ENCODE measurements around the gene DEK.
"Not testable (repeated sequence)": the region's sequence is repeated elsewhere in the genome, so short reads cannot be mapped to it uniquely, and the experiment has no call there.

The DEK gene

GRCh38 chr6:18241208-18242038 is 22.9 kb downstream of the DEK start:
- DNase-seq, result no peak

DNA sequence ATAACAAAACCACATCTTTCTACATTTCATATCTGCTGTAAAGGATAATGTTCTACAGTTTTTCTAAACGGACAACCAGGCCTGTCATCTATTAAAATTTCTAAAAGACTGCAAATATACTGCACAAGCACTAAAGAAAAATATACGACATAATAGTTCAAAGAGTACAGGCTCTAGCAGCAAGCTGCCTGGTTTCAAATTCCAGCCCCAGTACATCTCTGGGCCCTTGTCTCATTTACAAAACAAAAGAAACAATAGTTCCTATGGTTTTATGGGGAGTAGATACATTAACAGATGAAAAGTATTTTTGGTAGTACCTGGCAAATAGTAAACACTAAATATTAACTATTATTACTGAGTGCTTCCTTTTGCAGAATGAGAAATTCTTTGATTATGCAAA is 24.1 kb downstream of the DEK start:
- DNase-seq, result no peak

DNA sequence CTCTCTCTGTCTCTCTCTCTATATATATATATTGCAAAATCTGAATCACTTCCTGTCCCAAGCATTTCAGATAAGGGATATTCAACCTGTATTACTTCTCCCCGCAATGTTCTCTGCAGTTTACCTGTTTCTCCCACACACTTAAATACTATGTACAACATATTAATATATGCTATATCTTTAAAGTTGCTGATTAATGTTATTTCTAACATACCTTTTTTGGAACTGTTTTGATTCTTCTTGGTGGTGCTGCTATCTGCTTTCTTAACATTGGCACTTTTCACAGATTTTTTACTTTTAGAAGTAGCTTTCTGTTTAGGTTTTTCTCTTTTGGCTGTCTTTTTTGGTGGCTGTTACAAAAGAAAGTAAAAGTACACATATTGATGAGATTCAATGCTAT is 27.2 kb downstream of the DEK start:
- no peak for DNase-seq

DNA sequence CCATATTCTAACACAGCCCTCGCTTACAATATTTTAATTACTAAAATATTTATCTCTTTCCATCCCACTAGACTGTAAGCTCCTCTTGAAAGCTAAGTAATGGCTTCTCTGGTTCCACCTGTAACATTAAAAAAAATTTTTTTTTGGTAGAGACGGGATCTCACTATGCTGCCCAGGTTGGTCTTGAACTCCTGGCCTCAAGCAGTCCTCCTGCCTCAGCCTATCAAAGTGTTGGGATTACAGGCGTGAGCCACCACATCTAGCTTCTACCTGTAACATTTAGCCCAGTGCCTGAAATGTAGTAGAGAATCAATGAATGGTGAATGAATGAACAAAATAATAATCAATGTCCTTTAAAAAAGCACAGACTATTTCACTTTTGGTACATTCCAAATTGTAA is 28.8 kb downstream of the DEK start:
- DNase-seq, result no peak

DNA sequence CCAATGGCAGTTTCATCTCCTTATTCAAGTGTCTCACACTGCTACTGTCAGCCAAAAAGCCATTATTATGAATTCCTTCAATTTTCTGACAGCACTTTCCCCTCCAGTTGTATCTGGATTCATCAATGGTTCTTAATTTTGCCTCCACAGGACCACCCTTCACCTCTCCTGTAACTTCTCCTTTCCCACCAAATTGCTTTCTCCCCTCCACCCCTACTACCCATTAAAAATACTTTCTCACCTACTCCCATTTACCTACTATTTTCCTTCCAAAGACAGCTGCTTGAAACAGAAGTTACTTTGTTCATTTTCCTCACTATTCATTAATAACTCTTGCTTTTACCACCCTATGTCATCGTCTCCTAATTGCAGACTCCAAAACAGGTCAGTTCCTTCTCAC is 29.8 kb downstream of the DEK start:
- no peak for DNase-seq

DNA sequence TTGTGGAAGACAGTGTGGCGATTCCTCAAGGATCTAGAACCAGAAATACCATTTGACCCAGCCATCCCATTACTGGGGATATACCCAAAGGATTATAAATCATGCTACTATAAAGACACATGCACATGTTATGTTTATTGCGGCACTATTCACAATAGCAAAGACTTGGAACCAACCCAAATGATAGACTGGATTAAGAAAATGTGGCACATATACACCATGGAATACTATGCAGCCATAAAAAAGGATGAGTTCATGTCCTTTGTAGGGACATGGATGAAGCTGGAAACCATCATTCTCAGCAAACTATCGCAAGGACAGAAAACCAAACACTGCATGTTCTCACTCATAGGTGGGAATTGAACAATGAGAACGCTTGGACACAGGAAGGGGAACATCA is 30.6 kb downstream of the DEK start:
- not testable (repeated sequence) for DNase-seq

- DNase-seq, result not testable (repeated sequence)
Measured at GRCh38 chr6:18231856-18232255, 32.5 kb downstream of the DEK start.

GRCh38 chr6:18228590-18228989 is 35.7 kb downstream of the DEK start:
- not testable (repeated sequence) for DNase-seq

DNA sequence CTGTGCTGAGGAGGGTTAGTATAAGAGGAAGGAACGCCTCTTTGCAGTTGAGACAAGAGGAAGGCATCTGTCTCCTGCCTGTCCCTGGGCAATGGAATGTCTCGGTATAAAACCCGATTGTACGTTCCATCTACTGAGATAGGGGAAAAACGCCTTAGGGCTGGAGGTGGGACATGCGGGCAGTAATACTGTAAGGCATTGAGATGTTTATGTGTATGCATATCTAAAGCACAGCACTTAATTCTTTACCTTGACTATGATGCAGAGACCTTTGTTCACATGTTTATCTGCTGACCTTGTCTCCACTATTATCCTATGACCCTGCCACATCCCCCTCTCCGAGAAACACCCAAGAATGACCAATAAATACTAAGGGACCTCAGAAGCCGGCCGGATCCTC is 37.2 kb downstream of the DEK start:
- not testable (repeated sequence) for DNase-seq

DNA sequence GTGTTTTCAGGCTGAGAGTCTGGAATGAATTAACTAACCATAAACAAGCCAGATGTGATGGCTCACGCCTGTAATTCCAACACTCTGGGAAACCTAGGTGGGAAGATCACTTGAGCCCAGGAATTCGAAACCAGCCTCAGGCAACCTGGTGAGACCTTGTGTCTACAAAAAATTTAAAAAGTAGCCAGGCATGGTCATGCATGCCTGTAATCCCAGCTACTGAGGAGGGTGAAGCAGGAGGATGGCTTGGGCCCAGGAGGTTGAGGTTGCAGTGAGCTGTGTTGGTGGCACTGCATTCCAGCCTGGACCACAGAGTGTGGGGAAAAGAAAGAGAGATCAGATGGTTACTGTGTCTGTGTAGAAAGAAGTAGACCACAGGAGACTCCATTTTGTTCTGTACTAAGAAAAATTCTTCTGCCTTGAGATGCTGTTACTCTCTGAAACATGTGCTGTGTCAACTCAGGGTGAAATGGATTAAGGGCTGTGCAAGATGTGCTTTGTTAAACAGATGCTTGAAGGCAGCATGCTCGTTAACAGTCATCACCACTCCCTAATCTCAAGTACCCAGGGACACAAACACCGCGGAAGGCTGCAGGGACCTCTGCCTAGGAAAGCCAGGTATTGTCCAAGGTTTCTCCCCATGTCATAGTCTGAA is 37.8 kb downstream of the DEK start:
- DNase-seq, result not testable (repeated sequence)

- no peak for DNase-seq
Measured at GRCh38 chr6:18221288-18221615, 43.1 kb downstream of the DEK start.

DNA sequence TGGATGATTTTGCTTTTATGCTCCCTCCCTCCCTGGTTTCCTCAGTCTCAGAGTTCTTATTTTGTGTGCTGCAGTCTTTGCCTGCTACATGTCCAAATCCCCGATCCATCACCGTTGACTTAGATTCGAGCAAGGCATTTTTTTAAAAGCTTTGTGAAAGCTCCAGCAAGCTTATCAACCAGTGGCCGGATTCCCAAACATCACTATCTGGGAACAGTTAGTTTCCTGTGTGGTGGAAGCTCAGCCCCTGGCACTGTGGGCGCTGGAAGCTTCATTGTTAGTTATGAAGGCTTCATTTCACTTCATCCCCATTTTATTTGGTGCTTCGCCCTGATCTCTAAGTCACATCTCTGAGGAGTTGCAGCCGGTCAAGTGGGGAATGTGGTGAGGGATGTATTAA is 44.7 kb downstream of the DEK start:
- peak in 2 of 56 donors; percentile 3 to 4 for DNase-seq

DNA sequence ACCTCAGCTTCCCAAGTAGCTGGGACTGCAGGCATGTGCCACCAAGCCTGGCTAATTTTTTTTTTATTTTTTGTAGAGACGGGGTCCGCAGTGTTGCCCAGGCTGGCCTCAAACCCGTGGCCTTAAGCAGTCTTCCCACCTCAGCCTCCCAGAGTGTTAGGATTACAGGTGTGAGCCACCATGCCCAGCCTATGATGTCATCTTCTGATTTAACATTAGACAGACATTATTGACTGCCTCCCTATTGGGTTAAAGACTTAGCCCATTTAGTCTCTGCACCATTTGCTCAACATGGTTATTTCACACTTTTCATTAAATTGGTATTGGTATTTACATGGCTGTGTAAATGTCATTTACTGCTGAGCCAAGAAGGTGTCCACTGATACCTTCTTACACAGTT is 46.1 kb downstream of the DEK start:
- no peak for DNase-seq

- no peak for DNase-seq
Measured at GRCh38 chr6:18216411-18216810, 47.9 kb downstream of the DEK start.

- DNase-seq, result no peak
Measured at GRCh38 chr6:18215436-18215835, 48.9 kb downstream of the DEK start.

DNA sequence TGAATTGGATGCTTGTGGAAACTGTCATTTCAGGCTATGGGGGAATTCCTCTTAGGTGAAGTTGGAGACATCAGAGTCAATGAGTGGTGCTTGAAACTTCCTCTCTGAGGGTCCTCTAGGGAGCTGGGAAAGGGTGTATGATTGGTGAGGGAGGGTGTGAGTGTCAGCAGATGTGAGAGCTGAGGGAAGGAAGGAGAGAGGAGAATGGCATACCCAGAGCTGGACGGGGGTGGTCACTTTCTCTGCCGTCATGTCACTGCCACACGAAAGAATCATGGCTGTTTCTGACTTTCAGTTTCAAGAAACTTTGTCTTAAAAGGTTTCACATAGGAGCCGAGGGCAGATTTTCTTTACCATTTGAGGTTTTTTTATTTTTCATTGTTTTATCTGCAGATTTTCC is 50.3 kb downstream of the DEK start:
- DNase-seq, result no peak

DNA sequence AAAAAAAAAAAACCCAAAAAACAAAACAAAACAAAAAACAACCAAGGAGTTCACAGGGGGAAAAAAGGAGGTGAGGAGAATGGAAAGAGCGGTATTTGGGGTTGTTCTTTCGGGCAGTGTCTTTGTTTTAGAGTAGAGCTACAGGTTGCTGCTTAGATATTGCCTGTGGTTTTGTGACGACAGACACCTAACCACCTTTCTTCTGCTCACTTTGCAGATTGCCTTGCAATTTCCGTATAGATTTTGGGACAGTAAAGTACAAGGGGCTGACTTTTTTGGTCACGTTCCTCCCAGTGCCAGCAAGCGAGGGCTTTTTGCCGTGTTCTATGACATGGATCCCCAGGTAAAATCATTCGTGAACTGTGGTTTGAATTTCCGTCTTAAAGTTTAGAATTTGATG is 50.9 kb downstream of the DEK start:
- no peak for DNase-seq

GRCh38 chr6:18212231-18212630 is 52.1 kb downstream of the DEK start:
- no peak for DNase-seq

DNA sequence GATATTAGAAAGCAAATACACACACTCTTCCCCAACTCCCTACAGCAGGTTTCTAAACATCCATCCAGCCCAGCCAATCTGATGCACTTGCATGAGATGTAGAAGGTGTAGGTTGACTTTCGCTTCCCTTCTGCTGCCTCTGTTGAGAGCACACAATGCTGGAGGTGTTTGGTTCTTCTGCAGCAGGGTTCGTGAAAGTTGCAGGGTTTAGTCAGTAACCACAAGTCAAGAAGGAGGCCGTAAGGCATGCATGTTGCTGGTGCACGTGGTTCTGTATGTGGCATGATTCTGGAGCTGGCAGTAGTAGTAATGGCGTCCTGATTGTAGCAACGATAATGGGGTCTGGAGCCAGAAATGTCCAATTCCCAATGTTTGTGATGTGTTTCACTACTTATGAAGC is 53.0 kb downstream of the DEK start:
- DNase-seq, result no peak

DNA sequence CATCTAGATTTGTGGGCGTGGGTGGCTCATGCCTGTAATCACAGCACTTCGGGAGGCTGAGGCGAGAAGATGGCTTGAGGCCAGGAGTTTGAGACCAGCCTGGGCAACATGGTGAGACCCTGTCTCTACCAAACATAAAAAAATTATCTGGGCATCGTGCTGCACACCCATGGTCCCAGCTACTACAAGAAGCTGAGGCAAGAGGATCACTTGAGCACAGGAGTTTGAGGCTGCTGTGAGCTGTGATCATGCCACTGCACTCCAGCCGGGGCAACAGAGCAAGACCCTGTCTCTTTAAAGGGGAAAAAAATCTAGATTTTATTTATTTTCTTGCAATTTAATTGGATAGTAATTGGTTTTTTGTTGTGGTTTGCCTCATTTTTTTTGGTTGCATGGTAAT is 53.6 kb downstream of the DEK start:
- no peak for DNase-seq

DNA sequence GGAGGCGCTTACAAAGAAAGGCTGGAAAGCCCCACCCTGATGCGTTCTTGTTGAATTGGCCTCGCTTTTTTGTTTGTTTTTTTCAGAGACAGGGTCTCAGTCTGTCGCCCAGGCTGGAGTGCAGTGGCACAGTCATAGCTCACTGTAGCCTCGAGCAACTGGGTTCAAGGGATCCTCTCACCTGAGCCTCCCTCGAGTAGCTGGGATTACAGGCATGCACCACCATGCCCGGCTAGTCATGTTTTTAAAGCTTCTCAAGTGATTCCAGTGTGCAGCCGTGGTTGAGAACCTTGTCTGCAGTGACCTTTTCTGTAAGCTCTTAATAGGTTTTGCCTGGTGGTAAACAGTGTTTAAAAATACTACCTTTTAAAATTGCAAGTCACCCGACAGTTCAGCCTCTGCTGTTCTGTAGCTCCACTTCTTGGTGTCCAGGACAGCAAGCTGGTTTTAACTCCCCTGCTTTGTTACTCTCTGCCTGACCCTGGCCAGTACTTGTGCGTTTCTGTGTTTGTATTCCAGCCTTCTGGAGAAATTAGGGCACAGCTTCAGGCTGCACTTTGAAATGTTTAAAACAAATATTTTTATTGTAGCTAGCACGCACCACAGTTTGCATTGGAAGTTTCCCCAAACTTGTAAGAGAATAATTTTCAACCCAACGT is 54.7 kb downstream of the DEK start:
- DNase-seq, result peak in 2 of 56 donors; percentile 1 to 27

- not testable (repeated sequence) for DNase-seq
Measured at GRCh38 chr6:18208778-18209177, 55.6 kb downstream of the DEK start.

- DNase-seq, result no peak
Measured at GRCh38 chr6:18207949-18208348, 56.4 kb downstream of the DEK start.

Data from nucleus accumbens (tissue), 56 donors.